Adrenal gland (tissue), 12 donors: Measurements from ENCODE around the gene RELN. TPM values are rescaled to one million over a fixed set of nuclear protein-coding genes. Genes with fewer than 3 reads are reported as not detected.

ENCODE experiments used
- DNase-seq, 7 donors: peaks; one replicate each; pipeline ENCODE4 v3.0.0-alpha.2; 2019 to 2020
- H3K27ac ChIP-seq, 5 donors: fragments of 200-600 bp; sonication (generic) in 4 of 5; 1 replicate in 3 of 5; 2 replicates in 2 of 5; pipeline versions ENCODE4 v1.5.1 to v1.8.0; 2016 to 2020; ENCODE audit warnings: mild to moderate bottlenecking in 1 of 5
- H3K27me3 ChIP-seq: fragments of 200-600 bp; 2 replicates; pipeline ENCODE4 v1.8.0; 2021
- H3K36me3 ChIP-seq, 2 donors: fragments of 200-600 bp; replicated peaks in 1 of 2; 1 replicate in 1 of 2; 2 replicates in 1 of 2; pipeline versions ENCODE4 v1.5.1 to v1.8.0; 2018 to 2022
- H3K4me1 ChIP-seq, 2 donors: fragments of 200-600 bp; replicated peaks in 1 of 2; 1 replicate in 1 of 2; 2 replicates in 1 of 2; pipeline versions ENCODE4 v1.5.1 to v1.8.0; 2018 to 2021
- H3K4me3 ChIP-seq, 4 donors: fragments of 200-600 bp; sonication (generic) in 3 of 4; one replicate each; pipeline ENCODE4 v1.5.1; 2016 to 2018
- H3K9me3 ChIP-seq, 3 donors: fragments of 200-600 bp; sonication (generic) in 1 of 3; replicated peaks in 1 of 3; 1 replicate in 2 of 3; 2 replicates in 1 of 3; pipeline versions ENCODE4 v1.5.1 to v1.8.0; 2016 to 2021
- CTCF ChIP-seq, 6 experiments: fragments of 450-650 bp in 4 of 6; fragments of 200-600 bp in 2 of 6; sonication (generic) in 1 of 6; IDR thresholded peaks; 1 replicate in 5 of 6; 2 replicates in 1 of 6; pipeline versions ENCODE4 v1.5.1 to v1.8.0; 2016 to 2021; ENCODE audit warnings: antibody characterized with exemption in 6 of 6, mild to moderate bottlenecking in 2 of 6, moderate library complexity in 1 of 6
- POLR2A ChIP-seq, 2 donors: fragments of 450-650 bp; IDR thresholded peaks; one replicate each; pipeline ENCODE4 v1.6.1; 2017; ENCODE audit warnings: antibody characterized with exemption in 2 of 2, mild to moderate bottlenecking in 2 of 2, moderate library complexity in 1 of 2
- WGBS, 4 donors: extraction: QIAGEN DNeasy Blood & Tissue Kit in 2 of 4; methylation state at CpG; one replicate each; pipeline versions ENCODE4 v1.1.5 to v1.1.7; 2013 to 2017; 5-methylcytosine and 5-hydroxymethylcytosine counted together
- intact Hi-C, 2 donors: fragments of 100-400 bp; cut with DNase I; formaldehyde crosslinking; loops; one replicate each; pipeline versions ENCODE4 v1.14.1 to v1.15.0; 2022 to 2023
- polyA plus RNA-seq, 3 donors: library from polyadenylated mRNA; stranded (reverse); fragments of 200-250 nt in 2 of 3; fragments of 350-450 nt in 1 of 3; fragmentation: Illumina TruSeq in 1 of 3; extraction: RNeasy Lipid Tissue Mini Kit (QIAGEN cat#74804) in 1 of 3; gene quantifications; one replicate each; pipeline ENCODE4 v1.2.3, GENCODE V29; 2013 to 2014
- total RNA-seq, 9 donors: library from RNA; depleted of rRNA in 4 of 9; stranded (reverse); fragments of >200 nt in 4 of 9; fragments of 120-200 nt in 1 of 9; fragmentation: NEBNext Ultra II Directional in 1 of 9; extraction: Animal tissue kit (Norgen Biotek cat#: 25700) in 1 of 9; gene quantifications; one replicate each; pipeline versions ENCODE4 v1.1.0 to v1.2.4, GENCODE V29; 2013 to 2023
- donor health status: healthy with polysubstance abuse.
- donor health status: Bipolar disorder and iron deficiency.
- donor health status: DM: yes; HTN: yes; CAD: no.
- donor health status: DM: no; HTN: no; CAD: no.
- donor health status: DM: no; HTN: no; CAD: no.
- donor health status: DM: yes; HTN: yes; CAD: no.

The RELN gene
- total and polyA plus RNA-seq, 12 donors: 0.88 to 7.9 (median 2.3) TPM

GRCh38 chr7:103875718-103876117, 113.7 kb downstream of the RELN start:
- no peaks in the 10 kb centered on the region for H3K27me3 ChIP-seq
- no peaks in the 10 kb centered on the region for H3K4me1 ChIP-seq
- H3K4me3 ChIP-seq: no peak overlapping the region
- H3K9me3 ChIP-seq: no peaks in the 10 kb centered on the region
- no peak overlapping the region for H3K27ac ChIP-seq
- no peak for DNase-seq
- no peaks in the 10 kb centered on the region for H3K36me3 ChIP-seq
- intact Hi-C loops: no loop called here
- TF ChIP-seq POLR2A (IDR thresholded peaks at IDR 0.05) (no peak), CTCF (IDR thresholded peaks at IDR 0.05) (no peak)

DNA sequence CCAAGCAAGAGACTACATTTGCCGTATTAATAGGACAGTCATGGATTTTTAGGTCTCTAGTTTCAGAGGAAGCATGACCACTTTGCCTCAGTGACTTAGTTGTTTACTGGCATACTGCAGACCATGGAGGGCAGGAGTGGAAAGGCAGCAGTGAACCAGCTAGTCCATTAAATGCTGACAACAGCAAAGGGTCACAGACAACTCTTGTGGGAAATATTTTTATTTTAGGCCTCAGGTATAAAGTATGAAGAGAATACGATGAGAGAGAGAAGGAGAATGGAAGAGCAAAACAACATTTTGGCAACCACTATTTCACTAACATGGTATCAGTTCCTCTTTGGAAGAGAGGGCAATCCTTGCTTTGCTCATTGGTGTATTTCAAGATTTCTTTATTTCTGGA, 118.0 kb downstream of the RELN start:
- no peaks in the 10 kb centered on the region for H3K4me1 ChIP-seq
- H3K36me3 ChIP-seq: no peaks in the 10 kb centered on the region
- no peak for TF ChIP-seq POLR2A (IDR thresholded peaks at IDR 0.05)
- TF ChIP-seq CTCF (IDR thresholded peaks at IDR 0.05): no peak
- intact Hi-C loops: no loop called here
- H3K4me3 ChIP-seq: no peak overlapping the region
- no peaks in the 10 kb centered on the region for H3K27me3 ChIP-seq
- no peaks in the 10 kb centered on the region for H3K9me3 ChIP-seq
- no peak overlapping the region for H3K27ac ChIP-seq
- 70 to 77% (median 73%) methylated on average over 2 of the region's 2 CpGs for WGBS, 4 donors
- DNase-seq: no peak

DNA sequence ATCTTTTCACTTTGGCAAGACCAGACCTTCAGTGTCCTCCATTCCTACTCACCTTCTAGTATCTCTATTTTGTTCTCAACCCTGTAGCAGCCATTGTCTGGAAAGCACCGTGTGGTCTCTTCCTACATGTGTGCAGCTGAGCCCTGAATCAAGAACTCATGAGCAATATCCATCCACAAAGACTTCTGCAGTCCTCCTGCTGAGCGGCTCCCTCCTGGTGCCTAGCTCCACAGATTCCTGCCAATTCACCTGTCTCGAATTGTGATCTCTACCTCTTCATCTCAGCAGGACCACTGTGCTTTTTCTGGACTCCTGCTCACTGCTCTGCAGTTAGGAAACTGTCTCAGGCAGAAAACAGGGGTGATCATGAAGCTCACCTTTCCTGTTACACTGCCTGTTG, 118.8 kb downstream of the RELN start:
- H3K9me3 ChIP-seq: no peaks in the 10 kb centered on the region
- intact Hi-C loops: no loop called here
- 59 to 73% (median 66%) methylated on average over 3 of the region's 3 CpGs for WGBS, 4 donors

GRCh38 chr7:103867874-103868273, 121.6 kb downstream of the RELN start:
- intact Hi-C loops: no loop called here
- Histone ChIP-seq H3K4me3 (no peak overlapping the region), H3K36me3 (no peaks in the 10 kb centered on the region), H3K27me3 (no peaks in the 10 kb centered on the region), H3K9me3 (no peaks in the 10 kb centered on the region), H3K27ac (no peak overlapping the region), H3K4me1 (no peaks in the 10 kb centered on the region)
- WGBS, 4 donors: 71 to 85% (median 79%) methylated on average over 2 of the region's 2 CpGs
- DNase-seq: no peak
- TF ChIP-seq CTCF (IDR thresholded peaks at IDR 0.05): no peak
- TF ChIP-seq POLR2A (IDR thresholded peaks at IDR 0.05): no peak

More for the DNA sequence above, 118.8 kb downstream of the RELN start:
- H3K27me3 ChIP-seq: no peaks in the 10 kb centered on the region
- TF ChIP-seq CTCF (IDR thresholded peaks at IDR 0.05) (no peak), POLR2A (IDR thresholded peaks at IDR 0.05) (no peak)
- H3K4me3 ChIP-seq: no peak overlapping the region
- no peaks in the 10 kb centered on the region for H3K36me3 ChIP-seq
- no peak overlapping the region for H3K27ac ChIP-seq
- H3K4me1 ChIP-seq: no peaks in the 10 kb centered on the region
- no peak for DNase-seq
